DMS153 treated with DMSO at 0.1 percent for 48 hours (cell line): ENCODE data around the gene RIPOR3.
A peak's percentile ranks its signal among the peaks of the same experiment; 100 is the strongest.
"Not testable (repeated sequence)": the region's sequence is repeated elsewhere in the genome, so short reads cannot be mapped to it uniquely, and the experiment has no call there.

Experiments
- DNase-seq: peaks from one replicate; lab custom pipeline; 2025; ENCODE audit not compliant: unreplicated experiment; lab: John Stamatoyannopoulos, UW

The RIPOR3 gene

DNA sequence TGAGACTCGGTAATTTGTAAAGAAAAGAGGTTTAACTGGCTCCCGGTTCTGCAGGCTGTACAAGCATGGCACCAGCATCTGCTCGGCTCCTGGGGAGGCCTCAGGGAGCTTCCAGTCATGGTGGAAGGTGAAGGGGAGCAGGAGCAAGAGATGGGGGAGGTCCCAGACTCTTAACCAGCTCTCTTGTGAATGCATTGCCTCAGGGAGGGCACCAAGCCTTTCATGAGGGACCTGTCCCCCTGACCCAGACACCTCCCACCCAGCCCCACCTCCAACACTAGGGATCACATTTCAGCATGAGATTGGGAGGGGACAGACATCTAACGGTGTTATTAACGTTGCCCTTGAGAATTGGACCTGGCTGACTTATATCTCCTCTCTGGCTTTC, 112.6 kb downstream of the RIPOR3 start:
- DNase-seq = no peak

- no peak for DNase-seq
Observed at GRCh38 chr20:50578061-50578777, 113.1 kb downstream of the RIPOR3 start.

DNA sequence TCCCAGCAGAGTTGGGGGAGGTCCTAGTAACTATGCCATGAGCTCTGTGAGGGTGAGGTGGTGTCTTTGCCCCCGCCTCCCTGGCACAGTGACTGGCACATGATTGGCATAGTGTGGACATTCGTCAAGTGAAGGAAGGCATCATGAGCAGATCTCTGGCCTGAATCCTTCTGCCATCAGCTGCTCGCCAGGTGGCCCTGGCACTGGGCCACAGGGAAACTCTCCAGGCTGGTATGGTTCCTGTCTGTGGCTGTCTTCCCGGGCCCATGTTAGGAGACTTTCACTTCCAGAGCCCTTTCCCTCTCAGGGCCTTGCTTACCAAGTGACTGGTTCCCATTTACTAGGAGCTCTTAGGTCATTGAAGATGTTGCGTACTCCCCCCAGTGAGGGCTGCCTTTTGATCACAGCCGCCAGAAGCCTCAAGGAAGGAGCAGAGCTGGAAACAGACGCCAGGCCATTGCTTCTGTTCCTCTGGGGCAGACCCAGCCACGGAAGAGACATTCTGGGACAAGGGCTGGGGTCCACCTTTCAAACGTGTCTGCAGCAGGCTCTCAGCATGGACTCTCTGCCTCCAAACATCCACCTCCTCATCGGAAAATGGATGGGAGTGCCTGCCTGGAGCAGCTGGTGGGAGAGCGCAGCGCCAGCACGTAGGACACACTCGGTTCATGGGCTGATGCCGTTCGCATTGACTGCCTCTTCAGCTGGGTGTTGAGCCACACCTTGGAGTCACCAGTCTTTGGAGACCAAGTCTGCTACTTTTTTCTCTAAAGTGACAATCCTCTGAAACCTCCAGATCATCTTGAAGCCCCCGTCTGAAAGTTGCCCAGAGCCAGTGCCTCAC, 113.9 kb downstream of the RIPOR3 start:
- peak; percentile 14 for DNase-seq

DNA sequence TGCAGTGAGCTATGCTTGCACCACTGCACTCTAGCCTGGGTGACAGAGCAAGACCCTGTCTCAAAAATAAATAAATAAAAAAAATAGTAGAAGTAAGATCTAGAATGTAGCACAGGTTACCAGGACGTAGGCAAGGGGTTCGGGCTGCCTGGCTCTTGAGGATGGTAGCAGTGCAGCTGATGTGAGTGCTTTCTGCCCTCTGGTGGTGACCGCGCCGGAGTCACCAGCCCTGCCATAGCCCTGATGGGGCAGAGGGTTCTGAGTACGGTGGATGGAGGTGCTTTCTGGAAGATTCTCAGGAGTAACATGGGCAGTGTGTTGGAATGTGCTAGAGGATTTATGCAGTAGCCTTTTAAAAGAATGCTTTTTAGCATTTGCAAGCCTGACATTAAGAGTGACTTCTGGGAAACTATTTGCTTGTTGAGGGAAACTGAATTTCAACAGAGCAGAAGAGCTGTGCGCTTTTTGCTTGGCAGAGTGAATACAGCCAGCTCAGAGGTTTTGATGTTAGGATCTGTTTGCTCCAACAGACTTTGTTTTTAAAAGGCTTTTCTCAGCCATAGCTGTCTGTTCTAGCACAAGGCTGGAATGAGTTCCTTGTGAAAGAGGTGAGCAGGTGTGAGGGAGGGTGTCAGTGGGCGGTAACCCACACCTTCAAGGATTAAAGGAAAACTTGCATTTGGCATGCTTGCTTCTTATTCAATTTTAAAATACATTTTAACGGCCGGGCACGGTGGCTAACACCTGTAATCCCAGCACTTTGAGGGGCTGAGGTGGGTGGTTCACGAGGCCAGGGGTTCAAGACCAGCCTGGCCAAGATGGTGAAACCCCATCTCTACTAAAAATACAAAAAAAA, 115.2 kb downstream of the RIPOR3 start:
- DNase-seq = peak; percentile 22

- DNase-seq = no peak
Observed at GRCh38 chr20:50574586-50574985, 116.8 kb downstream of the RIPOR3 start.

DNA sequence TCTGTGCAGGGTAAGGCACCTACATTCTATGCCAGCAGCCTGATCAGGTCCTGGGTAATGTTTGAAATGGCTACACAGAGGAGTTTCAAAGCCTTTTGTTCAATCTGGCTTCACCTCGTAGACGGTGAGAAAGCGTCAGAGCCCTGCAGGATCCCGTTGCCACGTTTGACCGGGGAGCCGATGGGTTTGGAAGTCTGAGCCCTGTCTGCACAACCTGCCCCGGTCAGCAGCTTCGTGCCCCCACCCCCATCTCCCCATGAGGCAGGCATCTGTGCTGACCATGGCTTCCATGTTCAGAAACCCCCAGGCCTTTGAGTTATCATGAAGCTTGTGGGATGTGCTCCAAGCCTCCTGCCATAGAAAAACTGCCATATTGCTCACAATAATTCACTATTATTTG, 117.2 kb downstream of the RIPOR3 start:
- no peak for DNase-seq

GRCh38 chr20:50572938-50573777, 118.2 kb downstream of the RIPOR3 start:
- peak; percentile 20 for DNase-seq

DNA sequence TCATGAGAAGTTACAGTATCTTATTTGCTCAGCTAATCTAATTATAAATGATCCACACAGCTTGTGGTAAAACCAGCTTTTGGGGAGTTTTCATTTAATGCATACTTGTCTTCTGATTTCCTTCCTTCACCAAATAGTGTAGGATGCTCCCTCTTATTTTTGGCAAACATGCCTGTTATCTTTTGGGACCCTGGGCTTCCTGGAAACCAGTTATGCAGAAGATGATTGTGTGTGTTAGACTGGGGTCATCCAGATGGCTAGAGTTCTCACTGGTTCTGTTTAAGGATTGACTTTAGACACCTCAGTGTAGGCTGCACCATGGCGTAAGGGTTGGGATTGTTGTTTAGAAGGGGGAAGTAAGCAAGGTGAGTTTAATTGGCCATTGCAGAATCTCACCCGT, 119.9 kb downstream of the RIPOR3 start:
- DNase-seq = no peak

DNA sequence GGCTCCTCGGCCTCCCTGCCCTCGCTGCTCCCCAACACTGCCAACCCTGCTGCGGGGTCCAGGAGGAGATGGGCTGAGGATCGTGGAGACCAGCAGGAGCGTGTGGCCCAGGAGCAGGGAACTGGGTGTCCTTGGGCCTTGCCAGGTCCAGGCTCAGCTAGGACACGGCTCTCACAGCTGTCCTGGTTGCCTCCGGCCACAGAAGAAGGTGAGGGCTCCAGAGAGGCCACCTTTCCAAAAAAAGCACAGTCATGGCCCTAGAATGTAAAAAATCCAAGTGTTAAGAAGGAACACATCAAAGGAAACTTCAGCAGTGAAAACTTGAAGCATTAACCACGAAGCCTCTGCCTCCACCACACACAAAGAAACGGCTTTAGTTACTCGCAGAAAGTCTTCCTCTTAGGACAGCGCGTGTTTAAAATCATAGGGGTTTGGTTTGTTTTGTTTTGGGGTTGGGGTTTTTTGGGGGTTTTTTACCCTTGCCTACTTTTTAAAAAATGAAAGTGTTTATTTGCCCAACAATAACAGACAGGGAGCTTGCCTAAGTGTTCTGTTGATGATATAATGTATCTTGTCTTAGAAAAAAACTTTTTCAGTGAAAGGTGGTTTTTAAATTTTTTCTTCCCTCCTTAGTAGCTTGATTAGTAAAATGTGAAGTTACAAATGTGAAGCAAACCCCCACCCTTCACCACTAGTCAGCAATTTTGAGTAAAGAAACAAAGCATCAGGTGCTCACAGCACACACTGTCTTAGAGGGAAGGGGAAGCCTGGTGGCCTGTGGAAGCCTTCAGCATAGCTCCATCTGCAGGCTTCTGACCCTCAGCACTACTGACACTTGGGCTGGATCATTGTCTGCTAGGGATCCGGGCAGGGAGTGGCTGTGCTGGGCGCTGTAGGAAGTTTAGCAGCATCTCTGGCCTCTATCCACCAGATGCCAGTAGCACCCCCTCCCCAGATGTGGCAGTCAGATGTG, 121.2 kb downstream of the RIPOR3 start:
- no peak for DNase-seq

- not testable (repeated sequence) for DNase-seq
Observed at GRCh38 chr20:50569487-50569863, 121.9 kb downstream of the RIPOR3 start.

DNA sequence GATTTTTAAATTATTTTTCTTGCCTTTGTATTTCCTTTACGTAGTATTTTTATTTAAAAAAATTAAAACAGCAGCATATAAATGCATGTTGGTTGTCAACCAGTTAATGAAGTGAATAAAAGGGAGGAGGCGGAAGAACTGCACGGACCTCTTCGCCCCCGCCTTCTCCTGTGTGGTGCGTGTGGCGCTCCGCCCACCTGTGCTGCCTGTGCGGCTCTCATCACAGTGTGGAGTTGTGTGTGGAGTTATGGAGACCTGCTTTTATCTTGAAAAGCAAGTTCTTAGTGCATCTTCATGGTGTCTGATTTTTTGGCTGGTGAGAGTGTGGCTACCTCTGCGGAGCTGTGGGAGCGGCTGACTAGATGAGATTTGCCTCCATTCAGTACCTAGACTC, 122.8 kb downstream of the RIPOR3 start:
- DNase-seq = no peak

DNA sequence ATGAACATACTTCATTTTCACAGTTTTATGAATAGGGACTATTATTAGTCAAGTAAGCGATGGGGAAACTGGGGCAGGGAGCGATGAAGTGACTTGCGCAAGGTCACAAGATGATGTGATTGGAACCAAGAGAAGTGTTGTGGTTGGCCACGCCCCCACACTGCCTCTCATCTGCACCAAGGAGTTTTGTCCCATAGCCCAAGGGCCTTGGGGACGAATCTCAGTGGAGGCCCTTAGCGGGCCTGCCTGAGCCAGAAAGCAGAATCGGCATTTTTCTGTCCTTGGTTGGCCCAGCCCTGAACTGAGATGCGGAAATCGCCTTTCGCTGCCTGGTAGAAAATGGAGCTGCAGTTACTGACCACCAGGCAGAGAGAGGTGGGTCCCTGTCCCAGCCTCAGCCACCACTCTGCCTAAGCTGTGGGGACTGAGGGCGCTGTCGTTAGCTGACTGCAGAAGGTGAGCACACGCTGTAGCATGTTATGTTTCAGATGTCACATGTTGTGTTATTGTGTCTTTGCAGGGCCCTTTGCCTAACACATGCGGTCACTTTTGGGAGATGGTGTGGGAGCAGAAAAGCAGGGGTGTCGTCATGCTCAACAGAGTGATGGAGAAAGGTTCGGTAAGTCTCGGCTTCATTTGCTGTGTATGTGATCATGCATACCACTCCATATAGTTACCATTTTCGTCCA, 123.3 kb downstream of the RIPOR3 start:
- DNase-seq = no peak

DNA sequence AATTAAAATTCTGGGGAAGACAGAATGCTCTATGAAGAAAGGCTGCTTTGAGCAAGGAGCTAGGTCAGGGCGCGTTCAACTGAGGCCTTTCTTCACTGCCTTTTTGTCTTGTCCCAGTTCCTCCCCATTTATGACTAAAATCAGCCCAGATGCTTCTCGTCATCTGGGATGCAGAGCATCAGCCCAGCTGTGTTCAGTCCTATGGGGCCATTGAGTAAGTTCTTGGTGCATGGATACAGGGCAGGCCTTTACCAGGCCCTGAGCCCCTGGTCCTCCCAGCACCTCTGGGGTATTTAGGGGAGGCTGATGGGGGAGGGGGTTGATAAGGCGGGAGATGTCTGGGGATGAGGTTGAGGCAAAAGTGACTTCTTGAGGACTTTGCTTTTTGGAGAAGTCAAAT, 125.5 kb downstream of the RIPOR3 start:
- DNase-seq = no peak

DNA sequence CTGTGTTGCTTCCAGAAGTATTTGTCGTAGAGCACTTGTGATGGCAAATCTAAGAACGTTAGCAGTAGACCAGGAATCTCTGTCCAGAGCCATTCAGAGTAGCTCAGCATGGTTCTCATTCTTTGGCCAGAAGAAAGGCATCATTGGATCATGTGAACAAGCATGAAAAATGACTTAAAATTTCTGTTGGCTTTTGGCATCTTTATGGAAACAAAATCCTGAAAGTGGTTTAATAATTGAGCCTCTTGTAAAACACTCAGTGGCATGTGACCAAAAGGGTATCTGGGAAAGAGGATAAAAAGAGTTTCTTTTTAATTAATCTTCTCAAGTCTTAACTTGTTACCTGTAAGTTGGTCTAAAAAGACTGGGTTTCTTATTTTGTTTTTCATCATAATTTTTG, 126.0 kb downstream of the RIPOR3 start:
- DNase-seq = no peak

GRCh38 chr20:50563133-50563944, 128.0 kb downstream of the RIPOR3 start:
- DNase-seq = peak; percentile 48

DNA sequence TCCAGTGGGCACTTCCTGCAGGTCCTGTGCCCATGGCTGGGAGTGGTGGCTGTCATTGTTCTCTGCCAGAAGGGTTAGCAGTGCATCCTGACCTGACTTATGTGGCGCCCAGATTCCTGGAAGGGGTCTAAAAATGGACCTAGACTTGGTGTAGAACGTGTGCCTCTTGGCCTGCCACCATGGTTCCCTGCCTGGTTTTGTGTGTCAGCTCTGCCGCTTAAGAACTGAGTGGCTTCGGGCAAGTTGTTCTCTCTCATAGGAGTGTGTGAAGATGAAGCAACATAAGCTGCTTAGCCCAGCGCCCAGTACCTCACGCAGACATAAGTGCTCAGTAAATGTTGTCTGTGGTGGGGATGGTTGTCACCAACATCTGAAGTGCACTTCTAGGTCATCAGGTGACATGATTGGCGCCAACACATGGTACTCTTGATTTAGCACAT, 129.1 kb downstream of the RIPOR3 start:
- peak; percentile 51 for DNase-seq

GRCh38 chr20:50561379-50562078, 129.8 kb downstream of the RIPOR3 start:
- no peak for DNase-seq
